ENCODE data around the gene FADS2. TPM values are rescaled to one million over a fixed set of nuclear protein-coding genes. Genes with fewer than 3 reads are reported as not detected.

Gene FADS2
- total RNA-seq, 2 experiments from 2014 or later = 0.95 to 2.8 TPM

GRCh38 chr11:61885166-61885778 lies 57.2 kb downstream of the FADS2 start:
- CTCF ChIA-PET (ENCODE audit: unreplicated experiment) = interaction anchor here (0.5 kb wide), 1 partner anchor 222 kb away, joined by 3 read pairs; no protein-coding TSS in a partner anchor
- H2AFZ ChIP-seq (ENCODE audit: low read length) = no peak overlapping the region
- H3K4me2 ChIP-seq (ENCODE audit: low read length) = no peak overlapping the region
- TF ChIP-seq CTCF (conservative IDR thresholded peaks at IDR 0.05; ENCODE audit: low read length) (no peak), EZH2phosphoT487 (IDR thresholded peaks at IDR 0.05; ENCODE audit: borderline replicate concordance, low read depth, low read length) (no peak)
- peaks cover 55% of the 10 kb centered on the region for H3K4me1 ChIP-seq (ENCODE audit: insufficient read depth, low read length, poor library complexity, severe bottlenecking)
- no peaks in the 10 kb centered on the region for H3K9me3 ChIP-seq (ENCODE audit: low read length)
- H3K9me2 ChIP-seq (ENCODE audit: insufficient read depth, low read length) = no peaks in the 10 kb centered on the region
- intact Hi-C loops (cut with micrococcal nuclease; ENCODE audit: unreplicated experiment) = no loop called here
- H3K27ac ChIP-seq (ENCODE audit: low read depth, low read length, poor library complexity, severe bottlenecking) = no peak overlapping the region
- H3K36me3 ChIP-seq (ENCODE audit: insufficient read depth, low read length) = no peaks in the 10 kb centered on the region; the same call in 1 of the 2 replicates
- no peak for DNase-seq (ENCODE audit: low spot score)
- POLR2A ChIA-PET = no interaction called here
- no peaks in the 10 kb centered on the region for H4K20me1 ChIP-seq (ENCODE audit: insufficient read depth, low read length)
- H3K79me2 ChIP-seq (ENCODE audit: insufficient read depth, low read depth, low read length) = no peaks in the 10 kb centered on the region; the same call in 1 of the 2 replicates
- no peak overlapping the region for H3K4me3 ChIP-seq (ENCODE audit: low read depth, low read length, poor library complexity, severe bottlenecking)
- BruUV-seq (replicated peaks) = no TSS peak

- CTCF ChIA-PET (ENCODE audit: unreplicated experiment) = no interaction called here
- H2AFZ ChIP-seq (ENCODE audit: low read length) = no peak overlapping the region
- TF ChIP-seq EZH2phosphoT487 (IDR thresholded peaks at IDR 0.05; ENCODE audit: borderline replicate concordance, low read depth, low read length) (no peak), CTCF (conservative IDR thresholded peaks at IDR 0.05; ENCODE audit: low read length) (no peak)
- intact Hi-C loops (cut with micrococcal nuclease; ENCODE audit: unreplicated experiment) = no loop called here
- H3K9me2 ChIP-seq (ENCODE audit: insufficient read depth, low read length) = no peaks in the 10 kb centered on the region
- no peaks in the 10 kb centered on the region; the same call in 1 of the 2 replicates for H3K79me2 ChIP-seq (ENCODE audit: insufficient read depth, low read depth, low read length)
- H3K9me3 ChIP-seq (ENCODE audit: low read length) = no peaks in the 10 kb centered on the region
- H3K36me3 ChIP-seq (ENCODE audit: insufficient read depth, low read length) = no peaks in the 10 kb centered on the region; the same call in 1 of the 2 replicates
- no TSS peak for BruUV-seq (replicated peaks)
- H4K20me1 ChIP-seq (ENCODE audit: insufficient read depth, low read length) = no peaks in the 10 kb centered on the region
- no peak overlapping the region for H3K27ac ChIP-seq (ENCODE audit: low read depth, low read length, poor library complexity, severe bottlenecking)
- peaks cover 58% of the 10 kb centered on the region for H3K4me1 ChIP-seq (ENCODE audit: insufficient read depth, low read length, poor library complexity, severe bottlenecking)
- no peak overlapping the region for H3K4me2 ChIP-seq (ENCODE audit: low read length)
- POLR2A ChIA-PET = no interaction called here
- no peak for DNase-seq (ENCODE audit: low spot score)
- H3K4me3 ChIP-seq (ENCODE audit: low read depth, low read length, poor library complexity, severe bottlenecking) = no peak overlapping the region
Observed at GRCh38 chr11:61885784-61886580, 57.9 kb downstream of the FADS2 start.

DNA sequence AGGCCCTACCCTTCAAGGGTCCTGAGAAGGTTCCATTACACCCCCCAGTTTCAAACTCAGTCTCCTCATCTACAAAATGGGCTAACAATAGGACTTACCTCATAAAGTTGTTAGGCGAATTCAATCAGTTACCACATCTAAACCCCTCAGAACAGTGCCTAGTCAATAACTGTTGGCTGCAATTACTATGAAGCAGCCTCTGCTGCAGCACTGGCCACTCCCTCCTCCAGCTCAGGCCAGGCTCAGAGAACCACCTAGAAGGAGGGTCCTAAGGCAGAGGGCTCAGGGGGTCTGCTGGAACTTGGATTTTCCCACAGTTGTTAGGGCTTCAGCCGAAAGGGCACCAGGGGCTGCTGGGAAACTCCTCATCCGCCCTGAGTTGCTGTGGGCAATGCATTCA lies 58.5 kb downstream of the FADS2 start:
- H3K4me1 ChIP-seq (ENCODE audit: insufficient read depth, low read length, poor library complexity, severe bottlenecking) = peaks cover 51% of the 10 kb centered on the region
- intact Hi-C loops (cut with micrococcal nuclease; ENCODE audit: unreplicated experiment) = no loop called here
- H2AFZ ChIP-seq (ENCODE audit: low read length) = no peak overlapping the region
- no peaks in the 10 kb centered on the region for H4K20me1 ChIP-seq (ENCODE audit: insufficient read depth, low read length)
- H3K4me2 ChIP-seq (ENCODE audit: low read length) = no peak overlapping the region
- no peak overlapping the region for H3K27ac ChIP-seq (ENCODE audit: low read depth, low read length, poor library complexity, severe bottlenecking)
- TF ChIP-seq EZH2phosphoT487 (IDR thresholded peaks at IDR 0.05; ENCODE audit: borderline replicate concordance, low read depth, low read length) = no peak
- no peak for TF ChIP-seq CTCF (conservative IDR thresholded peaks at IDR 0.05; ENCODE audit: low read length)
- H3K4me3 ChIP-seq (ENCODE audit: low read depth, low read length, poor library complexity, severe bottlenecking) = no peak overlapping the region
- H3K9me3 ChIP-seq (ENCODE audit: low read length) = no peaks in the 10 kb centered on the region
- H3K36me3 ChIP-seq (ENCODE audit: insufficient read depth, low read length) = no peaks in the 10 kb centered on the region; the same call in 1 of the 2 replicates
- H3K79me2 ChIP-seq (ENCODE audit: insufficient read depth, low read depth, low read length) = no peaks in the 10 kb centered on the region; the same call in 1 of the 2 replicates
- DNase-seq (ENCODE audit: low spot score) = no peak
- BruUV-seq (replicated peaks) = no TSS peak
- ChIA-PET POLR2A (no interaction called here), CTCF (ENCODE audit: unreplicated experiment) (no interaction called here)
- H3K9me2 ChIP-seq (ENCODE audit: insufficient read depth, low read length) = no peaks in the 10 kb centered on the region

Data from OCI-LY7 (cell line).